K562 (cell line): ENCODE measurements around the gene SH2D7. TPM values are rescaled to one million over a fixed set of nuclear protein-coding genes. Genes with fewer than 3 reads are reported as not detected.

Experiments used
- ATAC-seq: fragments of 200-7000 bp; cut with Tn5 transposase; 3 replicates; pipeline ENCODE4 v1.9.1; 2020; ENCODE audit warnings: moderate library complexity
- BruUV-seq: library from RNA; stranded (reverse); fragments of 400-500 nt; replicated peaks from 2 replicates; lab custom pipeline; 2021; lab: Mats Ljungman, UMichigan
- CTCF ChIA-PET: fragments of 300-600 bp; formaldehyde crosslinking; extraction: SDS; loops from one replicate; lab custom pipeline; 2021; ENCODE audit warnings: low intra/inter-chr PET ratio; lab: Yijun Ruan, JAX
- POLR2A ChIA-PET: fragments of 300-600, 350-650 bp; sonication (Branson Sonifier 250); formaldehyde crosslinking; extraction: SDS; loops from one replicate; lab custom pipeline; 2021; ENCODE audit warnings: antibody characterized with exemption, inconsistent platforms; lab: Yijun Ruan, JAX
- DNase-seq, 4 experiments: peaks; one replicate each; pipeline versions ENCODE4 v3.0.0 to v3.0.0-alpha.2; 2011 to 2018; ENCODE audit warnings: low spot score in 3 of 4, mixed read lengths in 3 of 4; ENCODE audit errors: extremely low read depth in 1 of 4
- FAIRE-seq: peaks from 2 replicates; lab custom pipeline; 2011; peaks lifted over from hg19 to GRCh38; lab: Jason Lieb, UNC
- H2AFZ ChIP-seq: 2 replicates; pipeline ENCODE4 v1.6.0; 2011; ENCODE audit warnings: low read depth, low read length, control low read depth, inconsistent platforms
- H3K27ac ChIP-seq: fragments of 200-600 bp; 3 replicates; pipeline ENCODE4 v1.8.0; 2011; ENCODE audit warnings: low read depth, mild to moderate bottlenecking, control low read depth, inconsistent platforms, low read length, moderate library complexity, mixed read lengths; ENCODE audit errors: extremely low read depth
- H3K27me3 ChIP-seq, 2 experiments: fragments of 300-600 bp in 1 of 2; 2 replicates in 1 of 2; 3 replicates in 1 of 2; pipeline versions ENCODE4 v1.6.0 to v1.8.0; 2011; ENCODE audit warnings: inconsistent platforms in 2 of 2, low read length in 2 of 2, mild to moderate bottlenecking in 1 of 2, mixed read lengths in 1 of 2, moderate library complexity in 1 of 2; ENCODE audit not compliant: control insufficient read depth in 2 of 2, insufficient read depth in 2 of 2
- H3K36me3 ChIP-seq: fragments of 300-600 bp; 3 replicates; pipeline ENCODE4 v1.8.0; 2011; ENCODE audit warnings: mild to moderate bottlenecking, low read length, inconsistent platforms; ENCODE audit not compliant: control insufficient read depth, insufficient read depth
- H3K4me1 ChIP-seq, 2 experiments: fragments of 200-600 bp in 1 of 2; replicated peaks in 1 of 2; 2 replicates in 1 of 2; 3 replicates in 1 of 2; pipeline versions ENCODE4 v1.5.1 to v1.8.0; 2011; ENCODE audit warnings: inconsistent platforms in 2 of 2, low read length in 2 of 2, mild to moderate bottlenecking in 1 of 2, mixed read lengths in 1 of 2, moderate library complexity in 1 of 2; ENCODE audit not compliant: control insufficient read depth in 2 of 2, insufficient read depth in 2 of 2
- H3K4me2 ChIP-seq: 2 replicates; pipeline ENCODE4 v1.6.1; 2011; ENCODE audit warnings: low read length, control low read depth, inconsistent platforms, mixed read lengths; ENCODE audit not compliant: insufficient read depth
- H3K4me3 ChIP-seq: fragments of 200-600 bp; sonication (generic), shearing (Covaris generic); 2 replicates; pipeline ENCODE4 v1.5.1; 2016; ENCODE audit warnings: control low read depth, inconsistent platforms
- H3K79me2 ChIP-seq: fragments of 200-600 bp; 3 replicates; pipeline ENCODE4 v1.8.0; 2011; ENCODE audit warnings: low read length, inconsistent platforms; ENCODE audit not compliant: control insufficient read depth, insufficient read depth
- H3K9ac ChIP-seq, 2 experiments: 2 replicates each; pipeline versions ENCODE4 v1.6.0 to v1.6.1; 2011; ENCODE audit warnings: low read depth in 2 of 2, low read length in 2 of 2, control low read depth in 1 of 2, inconsistent platforms in 1 of 2, mild to moderate bottlenecking in 1 of 2, mixed read lengths in 1 of 2; ENCODE audit not compliant: insufficient read depth in 1 of 2
- H3K9me1 ChIP-seq: one replicate; pipeline ENCODE4 v1.6.0; 2011; ENCODE audit warnings: inconsistent platforms, mild to moderate bottlenecking, low read length, moderate library complexity; ENCODE audit not compliant: control insufficient read depth, insufficient read depth
- H3K9me3 ChIP-seq: replicated peaks from 2 replicates; pipeline ENCODE4 v1.5.1; 2011; ENCODE audit warnings: low read depth, low read length, inconsistent platforms; ENCODE audit not compliant: control insufficient read depth, insufficient read depth
- H4K20me1 ChIP-seq: replicated peaks from 2 replicates; pipeline ENCODE4 v1.6.1; 2011; ENCODE audit warnings: low read length, inconsistent platforms, mixed read lengths; ENCODE audit not compliant: control insufficient read depth, insufficient read depth
- CCNT2 ChIP-seq: IDR thresholded peaks from 2 replicates; pipeline ENCODE4 v1.6.1; 2011; ENCODE audit warnings: borderline replicate concordance, low read depth, mild to moderate bottlenecking, moderate library complexity, mixed read lengths, low read length; ENCODE audit not compliant: insufficient read length; ENCODE audit errors: extremely low read depth
- FOXM1 ChIP-seq, 2 experiments: fragments of 450-650 bp in 1 of 2; sonication (generic) in 1 of 2; formaldehyde crosslinking in 1 of 2; IDR thresholded peaks; 2 replicates each; pipeline versions ENCODE4 v1.6.1 to v1.9.0; 2017 to 2022; ENCODE audit warnings: low read depth in 2 of 2, mild to moderate bottlenecking in 2 of 2, missing genetic modification reagents in 1 of 2, moderate library complexity in 1 of 2
- GTF2A2 ChIP-seq: IDR thresholded peaks from 2 replicates; pipeline ENCODE4 v1.6.1; 2016; ENCODE audit warnings: mild to moderate bottlenecking, missing genetic modification characterization, missing compliant biosample characterization
- IRF2 ChIP-seq: sonication (generic); formaldehyde crosslinking; IDR thresholded peaks from 2 replicates; pipeline ENCODE4 v1.8.1; 2022; ENCODE audit warnings: mild to moderate bottlenecking, missing genetic modification reagents
- NFIC ChIP-seq: fragments of 450-650 bp; IDR thresholded peaks from 2 replicates; pipeline ENCODE4 v1.6.1; 2017; ENCODE audit warnings: mild to moderate bottlenecking, inconsistent platforms
- NFYB ChIP-seq: IDR thresholded peaks from 2 replicates; pipeline ENCODE4 v1.6.1; 2011; ENCODE audit warnings: mild to moderate bottlenecking, moderate library complexity; ENCODE audit not compliant: insufficient read length; ENCODE audit errors: extremely low read depth
- NR1H2 ChIP-seq: sonication (generic); formaldehyde crosslinking; IDR thresholded peaks from 2 replicates; pipeline ENCODE4 v1.4.0; 2020; ENCODE audit warnings: mild to moderate bottlenecking, missing genetic modification reagents
- RAD51 ChIP-seq: fragments of 450-650 bp; IDR thresholded peaks from 2 replicates; pipeline ENCODE4 v1.7.1; 2016; ENCODE audit warnings: low read depth, mild to moderate bottlenecking, borderline replicate concordance
- ZNF511 ChIP-seq: sonication (generic); formaldehyde crosslinking; IDR thresholded peaks from 2 replicates; pipeline ENCODE4 v1.8.0; 2022; ENCODE audit warnings: mild to moderate bottlenecking, missing genetic modification reagents
- WGBS: fragments of 100-300 bp; shearing (Covaris generic); methylation state at CpG from one replicate; pipeline ENCODE4 v1.1.6; 2016; ENCODE audit warnings: low coverage, mixed read lengths; ENCODE audit not compliant: insufficient coverage; ENCODE audit errors: missing lambda C conversion rate; 5-methylcytosine and 5-hydroxymethylcytosine counted together
- in situ Hi-C: fragments of 300-500 bp; cut with MboI; formaldehyde crosslinking; loops from 4 replicates; pipeline ENCODE4 v1.15.0; 2018; ENCODE audit warnings: inconsistent platforms, mixed read lengths
- intact Hi-C: fragments of 100-400 bp; cut with micrococcal nuclease; formaldehyde crosslinking; loops from 2 replicates; pipeline ENCODE4 v1.14.2; 2022
- polyA plus RNA-seq, 8 experiments: library from polyadenylated mRNA; depleted of rRNA in 4 of 8; stranded (reverse) in 5 of 8; unstranded in 3 of 8; fragments of >200 nt; fragmentation: Nextera tagmentation in 2 of 8; fragmentation: Illumina TruSeq in 1 of 8; extraction: Ambion mirVana in 2 of 8; extraction: Trizol in 1 of 8; gene quantifications; 2 replicates each; pipeline versions ENCODE4 v1.2.1 to v1.2.3, GENCODE V29; 2011 to 2014; ENCODE audit warnings: inconsistent platforms in 1 of 8, missing spikeins in 1 of 8
- total RNA-seq, 7 experiments: library from RNA; depleted of rRNA in 6 of 7; stranded (reverse); fragments of >200 nt in 6 of 7; fragmentation: Illumina TruSeq in 2 of 7; extraction: Trizol in 2 of 7; gene quantifications; 2 replicates each; pipeline versions ENCODE4 v1.2.1 to v1.2.3, GENCODE V29; 2011 to 2021; ENCODE audit warnings: low replicate concordance in 1 of 7
- TF ChIP-seq, protein P1 (sequence below): fragments of 250-450 bp; sonication (Bioruptor Pico); IDR thresholded peaks from 2 replicates; pipeline ENCODE4 v1.9.0; 2021; ENCODE audit warnings: mild to moderate bottlenecking, inconsistent platforms
- TF ChIP-seq, protein P2 (sequence below): sonication (generic); formaldehyde crosslinking; IDR thresholded peaks from 2 replicates; pipeline ENCODE4 v1.8.1; 2023; ENCODE audit warnings: mild to moderate bottlenecking, missing genetic modification reagents
- TF ChIP-seq, protein P3 (sequence below): fragments of 450-650 bp; IDR thresholded peaks from 2 replicates; pipeline ENCODE4 v1.6.1; 2014; ENCODE audit warnings: low read depth, mild to moderate bottlenecking, moderate library complexity, borderline replicate concordance

Gene SH2D7
- total and polyA plus RNA-seq, 9 of the 15 experiments (the other 6 are each of a cell fraction or from before 2014, with no cell fraction given): not detected

- H3K79me2 ChIP-seq: peaks cover 39% of the 10 kb centered on the region
- intact Hi-C loops (no loop called here), in situ Hi-C loops (no loop called here)
- H4K20me1 ChIP-seq: peaks cover 2% of the 10 kb centered on the region
- POLR2A ChIA-PET: interaction anchor here (0.6 to 1.4 kb wide), 6 partner anchors 11 to 101 kb away, joined by 3 to 5 read pairs (median 4); no protein-coding TSS in a partner anchor
- peak overlapping the region; percentile 64 for H3K27ac ChIP-seq
- DNase-seq (peak in 1 of 4 experiments; percentile 21), FAIRE-seq (peak; percentile 26), ATAC-seq (no peak; the same call in 1 of the 3 replicates)
- H3K9me3 ChIP-seq: no peaks in the 10 kb centered on the region
- peaks cover 18% of the 10 kb centered on the region; the same call in 1 of the 3 replicates for H3K36me3 ChIP-seq
- H3K9me1 ChIP-seq: no peaks in the 10 kb centered on the region
- H3K9ac ChIP-seq: peak overlapping the region; percentile 61 to 97
- no TSS peak for BruUV-seq
- 2% methylated on average over 20 of the region's 20 CpGs for WGBS
- peak overlapping the region; percentile 79 for H3K4me2 ChIP-seq
- peak overlapping the region; percentile 88 for H2AFZ ChIP-seq
- H3K27me3 ChIP-seq: no peaks in the 10 kb centered on the region
- peaks cover 20 to 23% of the 10 kb centered on the region in 2 experiments; a peak in 4 of 5 replicates for H3K4me1 ChIP-seq
- H3K4me3 ChIP-seq: peak overlapping the region; percentile 83
- CTCF ChIA-PET: no interaction called here
- no peak for TF ChIP-seq NR1H2 (CRISPR knock-in tag)
- TF ChIP-seq ZNF511: no peak
- TF ChIP-seq, protein P1, sequence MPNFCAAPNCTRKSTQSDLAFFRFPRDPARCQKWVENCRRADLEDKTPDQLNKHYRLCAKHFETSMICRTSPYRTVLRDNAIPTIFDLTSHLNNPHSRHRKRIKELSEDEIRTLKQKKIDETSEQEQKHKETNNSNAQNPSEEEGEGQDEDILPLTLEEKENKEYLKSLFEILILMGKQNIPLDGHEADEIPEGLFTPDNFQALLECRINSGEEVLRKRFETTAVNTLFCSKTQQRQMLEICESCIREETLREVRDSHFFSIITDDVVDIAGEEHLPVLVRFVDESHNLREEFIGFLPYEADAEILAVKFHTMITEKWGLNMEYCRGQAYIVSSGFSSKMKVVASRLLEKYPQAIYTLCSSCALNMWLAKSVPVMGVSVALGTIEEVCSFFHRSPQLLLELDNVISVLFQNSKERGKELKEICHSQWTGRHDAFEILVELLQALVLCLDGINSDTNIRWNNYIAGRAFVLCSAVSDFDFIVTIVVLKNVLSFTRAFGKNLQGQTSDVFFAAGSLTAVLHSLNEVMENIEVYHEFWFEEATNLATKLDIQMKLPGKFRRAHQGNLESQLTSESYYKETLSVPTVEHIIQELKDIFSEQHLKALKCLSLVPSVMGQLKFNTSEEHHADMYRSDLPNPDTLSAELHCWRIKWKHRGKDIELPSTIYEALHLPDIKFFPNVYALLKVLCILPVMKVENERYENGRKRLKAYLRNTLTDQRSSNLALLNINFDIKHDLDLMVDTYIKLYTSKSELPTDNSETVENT (CRISPR knock-in tag): no peak
- TF ChIP-seq FOXM1 (IDR thresholded peaks at IDR 0.05; ENCODE audit: low read depth): no peak
- TF ChIP-seq FOXM1 (CRISPR knock-in tag; IDR thresholded peaks at IDR 0.05; ENCODE audit: low read depth): no peak
- TF ChIP-seq NFYB: no peak
- TF ChIP-seq IRF2 (CRISPR knock-in tag): no peak
- no peak for TF ChIP-seq RAD51
- TF ChIP-seq GTF2A2 (tag): no peak
- TF ChIP-seq NFIC: peak; percentile 7; the same call in 1 of the 2 replicates
- TF ChIP-seq, protein P2, sequence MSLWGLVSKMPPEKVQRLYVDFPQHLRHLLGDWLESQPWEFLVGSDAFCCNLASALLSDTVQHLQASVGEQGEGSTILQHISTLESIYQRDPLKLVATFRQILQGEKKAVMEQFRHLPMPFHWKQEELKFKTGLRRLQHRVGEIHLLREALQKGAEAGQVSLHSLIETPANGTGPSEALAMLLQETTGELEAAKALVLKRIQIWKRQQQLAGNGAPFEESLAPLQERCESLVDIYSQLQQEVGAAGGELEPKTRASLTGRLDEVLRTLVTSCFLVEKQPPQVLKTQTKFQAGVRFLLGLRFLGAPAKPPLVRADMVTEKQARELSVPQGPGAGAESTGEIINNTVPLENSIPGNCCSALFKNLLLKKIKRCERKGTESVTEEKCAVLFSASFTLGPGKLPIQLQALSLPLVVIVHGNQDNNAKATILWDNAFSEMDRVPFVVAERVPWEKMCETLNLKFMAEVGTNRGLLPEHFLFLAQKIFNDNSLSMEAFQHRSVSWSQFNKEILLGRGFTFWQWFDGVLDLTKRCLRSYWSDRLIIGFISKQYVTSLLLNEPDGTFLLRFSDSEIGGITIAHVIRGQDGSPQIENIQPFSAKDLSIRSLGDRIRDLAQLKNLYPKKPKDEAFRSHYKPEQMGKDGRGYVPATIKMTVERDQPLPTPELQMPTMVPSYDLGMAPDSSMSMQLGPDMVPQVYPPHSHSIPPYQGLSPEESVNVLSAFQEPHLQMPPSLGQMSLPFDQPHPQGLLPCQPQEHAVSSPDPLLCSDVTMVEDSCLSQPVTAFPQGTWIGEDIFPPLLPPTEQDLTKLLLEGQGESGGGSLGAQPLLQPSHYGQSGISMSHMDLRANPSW (CRISPR knock-in tag): no peak
- TF ChIP-seq CCNT2: peak; percentile 2
- TF ChIP-seq, protein P3, sequence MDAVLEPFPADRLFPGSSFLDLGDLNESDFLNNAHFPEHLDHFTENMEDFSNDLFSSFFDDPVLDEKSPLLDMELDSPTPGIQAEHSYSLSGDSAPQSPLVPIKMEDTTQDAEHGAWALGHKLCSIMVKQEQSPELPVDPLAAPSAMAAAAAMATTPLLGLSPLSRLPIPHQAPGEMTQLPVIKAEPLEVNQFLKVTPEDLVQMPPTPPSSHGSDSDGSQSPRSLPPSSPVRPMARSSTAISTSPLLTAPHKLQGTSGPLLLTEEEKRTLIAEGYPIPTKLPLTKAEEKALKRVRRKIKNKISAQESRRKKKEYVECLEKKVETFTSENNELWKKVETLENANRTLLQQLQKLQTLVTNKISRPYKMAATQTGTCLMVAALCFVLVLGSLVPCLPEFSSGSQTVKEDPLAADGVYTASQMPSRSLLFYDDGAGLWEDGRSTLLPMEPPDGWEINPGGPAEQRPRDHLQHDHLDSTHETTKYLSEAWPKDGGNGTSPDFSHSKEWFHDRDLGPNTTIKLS: no peak
Observed at GRCh38 chr15:78149805-78150751, 57.7 kb downstream of the SH2D7 start.
